Measurements from ENCODE around the gene WDR88. TPM values are rescaled to one million over a fixed set of nuclear protein-coding genes. Genes with fewer than 3 reads are reported as not detected.

The WDR88 gene
- total and polyA plus RNA-seq, 2 of the 13 experiments (the other 11 are each of a cell fraction or from before 2014, with no cell fraction given), result not detected

DNA sequence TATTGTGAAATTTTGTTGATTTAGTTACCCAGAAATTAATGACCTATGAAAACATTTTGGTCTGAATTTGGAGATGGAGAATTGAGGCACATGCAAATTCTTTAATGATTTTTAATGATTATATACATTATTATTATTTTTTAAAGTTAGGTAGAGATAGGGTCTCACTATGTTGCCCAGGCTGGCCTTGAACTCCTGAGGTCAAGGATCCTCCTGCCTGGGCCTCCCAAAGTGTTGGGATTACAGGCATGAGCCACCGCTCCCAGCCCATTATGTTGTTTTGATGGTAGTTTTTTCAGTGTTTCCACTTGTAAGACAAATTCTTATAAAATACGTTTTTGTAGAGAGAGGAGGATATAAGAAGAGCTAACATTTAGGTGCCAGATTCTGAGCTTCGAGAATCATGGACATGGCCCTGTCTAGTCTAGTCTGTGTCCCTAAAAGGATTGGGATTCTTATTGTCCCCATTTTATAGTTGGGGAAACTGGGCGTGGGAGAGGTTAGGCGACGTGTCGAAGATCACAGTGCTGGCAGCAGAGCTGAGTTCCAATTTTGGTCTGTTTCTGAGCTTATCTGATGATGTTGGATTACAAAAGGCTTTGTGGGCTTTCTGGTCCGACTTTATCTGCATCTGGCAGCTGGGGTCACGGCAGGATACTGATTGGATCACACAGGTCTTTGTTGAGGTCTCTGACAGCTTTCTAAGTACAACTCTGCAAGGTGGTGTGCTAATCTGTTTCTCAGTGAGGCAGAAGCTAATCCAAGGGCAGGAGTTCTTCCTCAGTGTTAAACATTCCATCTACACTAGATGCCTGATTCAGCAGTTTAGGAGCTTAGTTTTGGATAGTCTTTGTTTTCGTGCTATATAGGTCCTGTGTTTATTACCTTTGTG, 7.5 kb upstream of the WDR88 start (continued):
- peak; percentile 64; the same call in 1 of the 2 replicates for TF ChIP-seq MAFF (IDR thresholded peaks at IDR 0.05; ENCODE audit: low read depth, low read length)

DNA sequence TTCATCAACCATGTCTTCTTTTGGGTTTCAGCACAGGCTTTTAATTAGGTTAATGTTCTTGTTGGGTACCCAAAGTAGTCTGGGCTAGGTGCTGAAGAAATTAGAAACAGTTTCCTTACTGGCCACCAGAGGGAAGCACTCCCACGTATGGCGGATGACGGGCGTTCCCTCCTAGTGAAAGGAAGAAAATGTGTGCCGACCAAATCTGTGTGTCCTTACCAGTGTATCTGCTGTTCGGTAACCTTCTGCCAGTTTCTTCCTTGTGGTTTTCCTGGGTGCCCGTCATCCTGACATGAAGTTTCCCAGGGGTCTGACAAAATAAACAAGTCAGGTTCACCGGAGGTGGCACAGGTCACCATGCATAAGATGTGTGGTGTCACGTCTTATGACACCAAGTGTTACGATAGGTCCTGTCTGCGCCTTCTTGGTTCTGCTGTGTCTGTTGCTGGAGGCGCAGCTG, 6.0 kb upstream of the WDR88 start:
- FAIRE-seq, result peak; percentile 87
- 32% methylated on average over 9 of the region's 12 CpGs for WGBS (ENCODE audit: low lambda C conversion rate)
- Histone ChIP-seq H3K79me2 (ENCODE audit: insufficient read depth, low read length) (no peaks in the 10 kb centered on the region), H4K20me1 (ENCODE audit: insufficient read depth, low read length) (no peaks in the 10 kb centered on the region), H3K27ac (ENCODE audit: extremely low read length, insufficient read depth, low read length) (no peak overlapping the region), H3K4me3 (replicated peaks in 1 of 3; ENCODE audit: insufficient read depth in 1 of 3, low read depth in 2 of 3, low read length in 3 of 3) (no peak overlapping the region), H3K36me3 (replicated peaks in 1 of 2; ENCODE audit: control insufficient read depth in 1 of 2, insufficient read depth in 2 of 2, low read length in 2 of 2) (peaks cover 6 to 40% of the 10 kb centered on the region in 2 experiments), H3K4me1 (ENCODE audit: insufficient read depth, low read length) (no peaks in the 10 kb centered on the region), H3K27me3 (ENCODE audit: control insufficient read depth in 1 of 2, insufficient read depth in 2 of 2, low read length in 2 of 2) (no peaks in the 10 kb centered on the region), H3K9me3 (ENCODE audit: low read length) (no peaks in the 10 kb centered on the region), H2AFZ (ENCODE audit: low read length) (no peak overlapping the region), H3K9ac (ENCODE audit: insufficient read depth, low read depth, low read length) (no peak overlapping the region), H3K4me2 (ENCODE audit: low read depth, low read length) (no peak overlapping the region)
- in situ Hi-C loops (cut with HindIII; ENCODE audit: extremely low pct_ligation_motif_present, low pct_unique_long_range_greater_than_20kb), result loop anchor here (25.0 kb wide), 1 partner anchor 439 kb away; the partner anchor contains the start of genes ANKRD27, NUDT19 and RGS9BP
- intact Hi-C loops (cut with micrococcal nuclease; ENCODE audit: unreplicated experiment), result no loop called here
- peak; percentile 79 for ATAC-seq
- CTCF ChIA-PET (ENCODE audit: low intra/inter-chr PET ratio, low total read pairs), result interaction anchor here (1.2 to 1.5 kb wide), 2 partner anchors 15 to 59 kb away, joined by 3 to 18 read pairs; no protein-coding TSS in a partner anchor
- TF ChIP-seq STAG1 (CRISPR knock-in tag; IDR thresholded peaks at IDR 0.05) (peak; percentile 76), SMC3 (IDR thresholded peaks at IDR 0.05; ENCODE audit: low read length) (peak; percentile 83), MED8 (CRISPR knock-in tag; IDR thresholded peaks at IDR 0.05; ENCODE audit: insufficient replicate concordance) (no peak), ERF (CRISPR knock-in tag; IDR thresholded peaks at IDR 0.05) (0 out of 2 replicates have a peak, but pooled peaks have one; percentile 28), RAD21 (CRISPR knock-in tag; IDR thresholded peaks at IDR 0.05) (peak; percentile 62)
- TF ChIP-seq, protein P1, sequence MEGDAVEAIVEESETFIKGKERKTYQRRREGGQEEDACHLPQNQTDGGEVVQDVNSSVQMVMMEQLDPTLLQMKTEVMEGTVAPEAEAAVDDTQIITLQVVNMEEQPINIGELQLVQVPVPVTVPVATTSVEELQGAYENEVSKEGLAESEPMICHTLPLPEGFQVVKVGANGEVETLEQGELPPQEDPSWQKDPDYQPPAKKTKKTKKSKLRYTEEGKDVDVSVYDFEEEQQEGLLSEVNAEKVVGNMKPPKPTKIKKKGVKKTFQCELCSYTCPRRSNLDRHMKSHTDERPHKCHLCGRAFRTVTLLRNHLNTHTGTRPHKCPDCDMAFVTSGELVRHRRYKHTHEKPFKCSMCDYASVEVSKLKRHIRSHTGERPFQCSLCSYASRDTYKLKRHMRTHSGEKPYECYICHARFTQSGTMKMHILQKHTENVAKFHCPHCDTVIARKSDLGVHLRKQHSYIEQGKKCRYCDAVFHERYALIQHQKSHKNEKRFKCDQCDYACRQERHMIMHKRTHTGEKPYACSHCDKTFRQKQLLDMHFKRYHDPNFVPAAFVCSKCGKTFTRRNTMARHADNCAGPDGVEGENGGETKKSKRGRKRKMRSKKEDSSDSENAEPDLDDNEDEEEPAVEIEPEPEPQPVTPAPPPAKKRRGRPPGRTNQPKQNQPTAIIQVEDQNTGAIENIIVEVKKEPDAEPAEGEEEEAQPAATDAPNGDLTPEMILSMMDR (CRISPR knock-in tag; IDR thresholded peaks at IDR 0.05), result peak; percentile 84
- TF ChIP-seq, protein P2, sequence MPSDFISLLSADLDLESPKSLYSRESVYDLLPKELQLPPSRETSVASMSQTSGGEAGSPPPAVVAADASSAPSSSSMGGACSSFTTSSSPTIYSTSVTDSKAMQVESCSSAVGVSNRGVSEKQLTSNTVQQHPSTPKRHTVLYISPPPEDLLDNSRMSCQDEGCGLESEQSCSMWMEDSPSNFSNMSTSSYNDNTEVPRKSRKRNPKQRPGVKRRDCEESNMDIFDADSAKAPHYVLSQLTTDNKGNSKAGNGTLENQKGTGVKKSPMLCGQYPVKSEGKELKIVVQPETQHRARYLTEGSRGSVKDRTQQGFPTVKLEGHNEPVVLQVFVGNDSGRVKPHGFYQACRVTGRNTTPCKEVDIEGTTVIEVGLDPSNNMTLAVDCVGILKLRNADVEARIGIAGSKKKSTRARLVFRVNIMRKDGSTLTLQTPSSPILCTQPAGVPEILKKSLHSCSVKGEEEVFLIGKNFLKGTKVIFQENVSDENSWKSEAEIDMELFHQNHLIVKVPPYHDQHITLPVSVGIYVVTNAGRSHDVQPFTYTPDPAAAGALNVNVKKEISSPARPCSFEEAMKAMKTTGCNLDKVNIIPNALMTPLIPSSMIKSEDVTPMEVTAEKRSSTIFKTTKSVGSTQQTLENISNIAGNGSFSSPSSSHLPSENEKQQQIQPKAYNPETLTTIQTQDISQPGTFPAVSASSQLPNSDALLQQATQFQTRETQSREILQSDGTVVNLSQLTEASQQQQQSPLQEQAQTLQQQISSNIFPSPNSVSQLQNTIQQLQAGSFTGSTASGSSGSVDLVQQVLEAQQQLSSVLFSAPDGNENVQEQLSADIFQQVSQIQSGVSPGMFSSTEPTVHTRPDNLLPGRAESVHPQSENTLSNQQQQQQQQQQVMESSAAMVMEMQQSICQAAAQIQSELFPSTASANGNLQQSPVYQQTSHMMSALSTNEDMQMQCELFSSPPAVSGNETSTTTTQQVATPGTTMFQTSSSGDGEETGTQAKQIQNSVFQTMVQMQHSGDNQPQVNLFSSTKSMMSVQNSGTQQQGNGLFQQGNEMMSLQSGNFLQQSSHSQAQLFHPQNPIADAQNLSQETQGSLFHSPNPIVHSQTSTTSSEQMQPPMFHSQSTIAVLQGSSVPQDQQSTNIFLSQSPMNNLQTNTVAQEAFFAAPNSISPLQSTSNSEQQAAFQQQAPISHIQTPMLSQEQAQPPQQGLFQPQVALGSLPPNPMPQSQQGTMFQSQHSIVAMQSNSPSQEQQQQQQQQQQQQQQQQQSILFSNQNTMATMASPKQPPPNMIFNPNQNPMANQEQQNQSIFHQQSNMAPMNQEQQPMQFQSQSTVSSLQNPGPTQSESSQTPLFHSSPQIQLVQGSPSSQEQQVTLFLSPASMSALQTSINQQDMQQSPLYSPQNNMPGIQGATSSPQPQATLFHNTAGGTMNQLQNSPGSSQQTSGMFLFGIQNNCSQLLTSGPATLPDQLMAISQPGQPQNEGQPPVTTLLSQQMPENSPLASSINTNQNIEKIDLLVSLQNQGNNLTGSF (CRISPR knock-in tag; IDR thresholded peaks at IDR 0.05), result no peak
- DNase-seq (ENCODE audit: low spot score), result peak; percentile 36
- POLR2A ChIA-PET, result interaction anchor here (1.5 kb wide), 1 partner anchor 51 kb away, joined by 4 read pairs; no protein-coding TSS in a partner anchor
- BruUV-seq (replicated peaks), result no TSS peak
